Measurements from ENCODE around the gene BMP8A. TPM values are rescaled to one million over a fixed set of nuclear protein-coding genes. Genes with fewer than 3 reads are reported as not detected.

Gene BMP8A
- total and polyA plus RNA-seq, 9 of the 15 experiments (the other 6 are each of a cell fraction or from before 2014, with no cell fraction given), result 0.05 to 0.31 TPM; not detected in 7

DNA sequence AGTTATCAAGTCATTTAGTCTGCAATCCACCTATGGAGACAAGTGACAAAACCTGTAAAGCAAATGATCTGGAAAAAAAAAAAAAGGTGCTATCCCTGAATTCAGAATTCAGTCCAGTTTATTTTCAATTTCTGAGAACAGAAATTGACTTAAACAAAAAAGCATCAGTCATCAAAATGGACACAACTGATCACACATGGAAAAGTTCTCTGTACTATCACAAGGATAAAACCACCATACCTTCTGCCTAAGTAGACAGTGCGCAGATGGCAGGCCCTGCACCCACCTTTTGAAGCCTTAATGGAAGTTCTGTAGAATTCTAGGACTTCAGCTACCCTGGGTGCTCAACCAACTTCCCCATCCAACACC lies 81.6 kb downstream of the BMP8A start:
- peak overlapping the region; percentile 90 for H3K4me2 ChIP-seq (ENCODE audit: insufficient read depth, low read length)

More for the DNA sequence above, 81.6 kb downstream of the BMP8A start:
- no peaks in the 10 kb centered on the region for H3K9me3 ChIP-seq (replicated peaks; ENCODE audit: control insufficient read depth, insufficient read depth, low read depth, low read length)
- peaks cover 22 to 24% of the 10 kb centered on the region in 2 experiments; a peak in 4 of 5 replicates for H3K4me1 ChIP-seq (replicated peaks in 1 of 2; ENCODE audit: control insufficient read depth in 2 of 2, insufficient read depth in 2 of 2, low read length in 2 of 2)
- peak overlapping the region; percentile 91; the same call in 1 of the 2 replicates for H3K4me3 ChIP-seq
- H4K20me1 ChIP-seq (replicated peaks; ENCODE audit: control insufficient read depth, insufficient read depth, low read length), result peaks cover 50% of the 10 kb centered on the region
- DNase-seq (ENCODE audit: extremely low read depth in 1 of 4, low spot score in 3 of 4), result peak in 1 of 4 experiments; percentile 16
- peaks cover 16% of the 10 kb centered on the region for H3K9me1 ChIP-seq (ENCODE audit: control insufficient read depth, insufficient read depth, low read length)
- in situ Hi-C loops (cut with MboI), result no loop called here
- ChIA-PET POLR2A (interaction anchor here (0.5 to 5.4 kb wide), 12 partner anchors 10 to 668 kb away, joined by 3 to 82 read pairs (median 3); no protein-coding TSS in a partner anchor), CTCF (ENCODE audit: low intra/inter-chr PET ratio) (no interaction called here)
- no peak overlapping the region for H2AFZ ChIP-seq (ENCODE audit: low read depth, low read length)
- peaks cover 82% of the 10 kb centered on the region for H3K79me2 ChIP-seq (ENCODE audit: control insufficient read depth, insufficient read depth, low read length)
- peaks cover 76% of the 10 kb centered on the region for H3K36me3 ChIP-seq (ENCODE audit: control insufficient read depth, insufficient read depth, low read length)
- no TSS peak for BruUV-seq (replicated peaks)
- no peak for FAIRE-seq
- ATAC-seq, result no peak
- no peak overlapping the region for H3K27ac ChIP-seq (ENCODE audit: extremely low read depth, low read depth, low read length)
- WGBS (ENCODE audit: insufficient coverage, low coverage, missing lambda C conversion rate), result 64% methylated on average over 1 of the region's 1 CpG
- H3K27me3 ChIP-seq (ENCODE audit: control insufficient read depth in 2 of 2, insufficient read depth in 2 of 2, low read length in 2 of 2), result no peaks in the 10 kb centered on the region
- intact Hi-C loops (cut with micrococcal nuclease), result no loop called here
- H3K9ac ChIP-seq (ENCODE audit: insufficient read depth in 1 of 2, low read depth in 2 of 2, low read length in 2 of 2), result peak overlapping the region; percentile 1 to 95; a peak in 2 of 4 replicates
- 0 out of 2 replicates have a peak, but pooled peaks have one; percentile 51 for TF ChIP-seq ZNF316 (IDR thresholded peaks at IDR 0.05)
- no peak for TF ChIP-seq CCAR2 (IDR thresholded peaks at IDR 0.05; ENCODE audit: low read depth, low read length)
- TF ChIP-seq ZNF778 (CRISPR knock-in tag; IDR thresholded peaks at IDR 0.05), result no peak
- TF ChIP-seq TCF3 (CRISPR knock-in tag; IDR thresholded peaks at IDR 0.05), result no peak
- TF ChIP-seq, protein P1, sequence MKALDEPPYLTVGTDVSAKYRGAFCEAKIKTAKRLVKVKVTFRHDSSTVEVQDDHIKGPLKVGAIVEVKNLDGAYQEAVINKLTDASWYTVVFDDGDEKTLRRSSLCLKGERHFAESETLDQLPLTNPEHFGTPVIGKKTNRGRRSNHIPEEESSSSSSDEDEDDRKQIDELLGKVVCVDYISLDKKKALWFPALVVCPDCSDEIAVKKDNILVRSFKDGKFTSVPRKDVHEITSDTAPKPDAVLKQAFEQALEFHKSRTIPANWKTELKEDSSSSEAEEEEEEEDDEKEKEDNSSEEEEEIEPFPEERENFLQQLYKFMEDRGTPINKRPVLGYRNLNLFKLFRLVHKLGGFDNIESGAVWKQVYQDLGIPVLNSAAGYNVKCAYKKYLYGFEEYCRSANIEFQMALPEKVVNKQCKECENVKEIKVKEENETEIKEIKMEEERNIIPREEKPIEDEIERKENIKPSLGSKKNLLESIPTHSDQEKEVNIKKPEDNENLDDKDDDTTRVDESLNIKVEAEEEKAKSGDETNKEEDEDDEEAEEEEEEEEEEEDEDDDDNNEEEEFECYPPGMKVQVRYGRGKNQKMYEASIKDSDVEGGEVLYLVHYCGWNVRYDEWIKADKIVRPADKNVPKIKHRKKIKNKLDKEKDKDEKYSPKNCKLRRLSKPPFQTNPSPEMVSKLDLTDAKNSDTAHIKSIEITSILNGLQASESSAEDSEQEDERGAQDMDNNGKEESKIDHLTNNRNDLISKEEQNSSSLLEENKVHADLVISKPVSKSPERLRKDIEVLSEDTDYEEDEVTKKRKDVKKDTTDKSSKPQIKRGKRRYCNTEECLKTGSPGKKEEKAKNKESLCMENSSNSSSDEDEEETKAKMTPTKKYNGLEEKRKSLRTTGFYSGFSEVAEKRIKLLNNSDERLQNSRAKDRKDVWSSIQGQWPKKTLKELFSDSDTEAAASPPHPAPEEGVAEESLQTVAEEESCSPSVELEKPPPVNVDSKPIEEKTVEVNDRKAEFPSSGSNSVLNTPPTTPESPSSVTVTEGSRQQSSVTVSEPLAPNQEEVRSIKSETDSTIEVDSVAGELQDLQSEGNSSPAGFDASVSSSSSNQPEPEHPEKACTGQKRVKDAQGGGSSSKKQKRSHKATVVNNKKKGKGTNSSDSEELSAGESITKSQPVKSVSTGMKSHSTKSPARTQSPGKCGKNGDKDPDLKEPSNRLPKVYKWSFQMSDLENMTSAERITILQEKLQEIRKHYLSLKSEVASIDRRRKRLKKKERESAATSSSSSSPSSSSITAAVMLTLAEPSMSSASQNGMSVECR (CRISPR knock-in tag; IDR thresholded peaks at IDR 0.05), result no peak

All from K562 (cell line).